Colon (tissue), 2 donors: ENCODE results near the gene MTCL1.

ENCODE experiments used
- FAIRE-seq: peaks from 2 replicates; lab custom pipeline; 2012; peaks lifted over from hg19 to GRCh38; lab: Jason Lieb, UNC
- donor health status: control.
- donor health status: control.

MTCL1 gene

GRCh38 chr18:8713691-8714090 is 8.3 kb downstream of the MTCL1 start:
- no peak for FAIRE-seq

- no peak for FAIRE-seq
Measured at GRCh38 chr18:8715599-8715998, 10.2 kb downstream of the MTCL1 start.

- FAIRE-seq: no peak
Measured at GRCh38 chr18:8717011-8717770, 11.8 kb downstream of the MTCL1 start.

- FAIRE-seq: no peak
Measured at GRCh38 chr18:8718401-8718913, 13.1 kb downstream of the MTCL1 start.

- no peak for FAIRE-seq
Measured at GRCh38 chr18:8719192-8719591, 13.8 kb downstream of the MTCL1 start.

GRCh38 chr18:8720141-8720540 is 14.8 kb downstream of the MTCL1 start:
- no peak for FAIRE-seq

- FAIRE-seq: no peak
Measured at GRCh38 chr18:8721094-8721669, 15.8 kb downstream of the MTCL1 start.

- FAIRE-seq: no peak
Measured at GRCh38 chr18:8721716-8722115, 16.4 kb downstream of the MTCL1 start.

GRCh38 chr18:8722946-8723820 is 17.8 kb downstream of the MTCL1 start:
- FAIRE-seq: no peak

- no peak for FAIRE-seq
Measured at GRCh38 chr18:8724452-8724851, 19.1 kb downstream of the MTCL1 start.

GRCh38 chr18:8726281-8726680 is 20.9 kb downstream of the MTCL1 start:
- FAIRE-seq: no peak

GRCh38 chr18:8726963-8727705 is 21.8 kb downstream of the MTCL1 start:
- no peak for FAIRE-seq

GRCh38 chr18:8730080-8730827 is 24.9 kb downstream of the MTCL1 start:
- FAIRE-seq: no peak

GRCh38 chr18:8732442-8733360 is 27.3 kb downstream of the MTCL1 start:
- no peak for FAIRE-seq

GRCh38 chr18:8734496-8734895 is 29.1 kb downstream of the MTCL1 start:
- no peak for FAIRE-seq

GRCh38 chr18:8735274-8735673 is 29.9 kb downstream of the MTCL1 start:
- no peak for FAIRE-seq

- no peak for FAIRE-seq
Measured at GRCh38 chr18:8741117-8741516, 35.8 kb downstream of the MTCL1 start.

- no peak for FAIRE-seq
Measured at GRCh38 chr18:8741532-8741931, 36.2 kb downstream of the MTCL1 start.

GRCh38 chr18:8742387-8743361 is 37.3 kb downstream of the MTCL1 start:
- FAIRE-seq: no peak
